Right forelimb (tissue), 1 donor: Measurements from ENCODE around the gene CDC42EP4.
"Not testable (repeated sequence)": the region's sequence is repeated elsewhere in the genome, so short reads cannot be mapped to it uniquely, and the experiment has no call there.

Source experiments
- DNase-seq: peaks from one replicate; pipeline ENCODE4 v3.0.0-alpha.2; 2018

Gene CDC42EP4

GRCh38 chr17:73274490-73274889 is 37.3 kb downstream of the CDC42EP4 start:
- DNase-seq = no peak

- DNase-seq = no peak
Observed at GRCh38 chr17:73272906-73273218, 38.9 kb downstream of the CDC42EP4 start.

- DNase-seq = no peak
Observed at GRCh38 chr17:73271072-73271471, 40.7 kb downstream of the CDC42EP4 start.

GRCh38 chr17:73269791-73270190 is 42.0 kb downstream of the CDC42EP4 start:
- no peak for DNase-seq

- DNase-seq = no peak
Observed at GRCh38 chr17:73269329-73269615, 42.5 kb downstream of the CDC42EP4 start.

- no peak for DNase-seq
Observed at GRCh38 chr17:73268582-73269328, 43.0 kb downstream of the CDC42EP4 start.

GRCh38 chr17:73267648-73268537 is 43.9 kb downstream of the CDC42EP4 start:
- DNase-seq = no peak

- no peak for DNase-seq
Observed at GRCh38 chr17:73266796-73267195, 45.0 kb downstream of the CDC42EP4 start.

- no peak for DNase-seq
Observed at GRCh38 chr17:73265646-73266640, 45.9 kb downstream of the CDC42EP4 start.

- DNase-seq = not testable (repeated sequence)
Observed at GRCh38 chr17:73264448-73264847, 47.4 kb downstream of the CDC42EP4 start.

- no peak for DNase-seq
Observed at GRCh38 chr17:73262676-73263642, 48.8 kb downstream of the CDC42EP4 start.

- no peak for DNase-seq
Observed at GRCh38 chr17:73261952-73262675, 49.7 kb downstream of the CDC42EP4 start.

GRCh38 chr17:73261617-73261951 is 50.2 kb downstream of the CDC42EP4 start, which contains the start of gene CPSF4L:
TSS of gene CPSF4L (minus strand) at chr17:73261880. CDS start at chr17:73261818, 62 bp downstream.
- DNase-seq = no peak

- DNase-seq = no peak
Observed at GRCh38 chr17:73257516-73257915, 54.3 kb downstream of the CDC42EP4 start.

- DNase-seq = no peak
Observed at GRCh38 chr17:73256220-73256619, 55.6 kb downstream of the CDC42EP4 start.

GRCh38 chr17:73255671-73256181 is 56.1 kb downstream of the CDC42EP4 start:
- peak; percentile 80 for DNase-seq

- no peak for DNase-seq
Observed at GRCh38 chr17:73251871-73252270, 59.9 kb downstream of the CDC42EP4 start.

- DNase-seq = no peak
Observed at GRCh38 chr17:73250851-73251640, 60.8 kb downstream of the CDC42EP4 start.

- no peak for DNase-seq
Observed at GRCh38 chr17:73249700-73250099, 62.1 kb downstream of the CDC42EP4 start.

GRCh38 chr17:73248532-73248931 is 63.3 kb downstream of the CDC42EP4 start:
- no peak for DNase-seq
